Naive thymus-derived CD4-positive, alpha-beta T cell (primary cell): ENCODE results near the gene EPHA10. TPM values are rescaled to one million over a fixed set of nuclear protein-coding genes. Genes with fewer than 3 reads are reported as not detected.

Experiments used
- ATAC-seq: fragments of 150-1000 bp; cut with Tn5 transposase; 2 replicates; pipeline ENCODE4 v1.10.0; 2021; ENCODE audit warnings: mild to moderate bottlenecking, moderate library complexity
- CTCF ChIA-PET: fragments of 350-600 bp; sonication (Branson Sonifier 250); formaldehyde crosslinking; loops from one replicate; lab custom pipeline; 2021; ENCODE audit warnings: antibody characterized with exemption; lab: Charles Lee
- POLR2A ChIA-PET: fragments of 350-600 bp; sonication (Branson Sonifier 250); formaldehyde crosslinking; loops from one replicate; lab custom pipeline; 2021; ENCODE audit warnings: antibody characterized with exemption, inconsistent platforms; lab: Charles Lee
- DNase-seq, 9 donors: peaks; one replicate each; pipeline versions ENCODE4 v3.0.0 to v3.0.0-alpha.2; 2020 to 2022; ENCODE audit warnings: mixed read lengths in 1 of 9
- H3K27ac ChIP-seq: one replicate; pipeline ENCODE4 v1.7.0; 2013; ENCODE audit warnings: mild to moderate bottlenecking, low read depth, low read length, moderate library complexity
- H3K27me3 ChIP-seq, 2 donors: one replicate each; pipeline ENCODE4 v1.7.0; 2013; ENCODE audit warnings: low read length in 2 of 2, mild to moderate bottlenecking in 2 of 2, moderate library complexity in 2 of 2; ENCODE audit not compliant: control insufficient read depth in 2 of 2, insufficient read depth in 2 of 2
- H3K36me3 ChIP-seq, 3 experiments: 1 replicate in 2 of 3; 2 replicates in 1 of 3; pipeline ENCODE4 v1.7.0; 2013; ENCODE audit warnings: low read length in 3 of 3, mild to moderate bottlenecking in 3 of 3, moderate library complexity in 1 of 3; ENCODE audit not compliant: insufficient read depth in 3 of 3, control insufficient read depth in 2 of 3
- H3K4me1 ChIP-seq, 2 donors: one replicate each; pipeline ENCODE4 v1.7.0; 2013; ENCODE audit warnings: low read length in 2 of 2, mild to moderate bottlenecking in 2 of 2, moderate library complexity in 1 of 2; ENCODE audit not compliant: control insufficient read depth in 2 of 2, insufficient read depth in 2 of 2
- H3K4me3 ChIP-seq: 2 replicates; pipeline ENCODE4 v1.7.0; 2013; ENCODE audit warnings: mild to moderate bottlenecking, low read length
- H3K9me3 ChIP-seq, 3 experiments: 1 replicate in 2 of 3; 2 replicates in 1 of 3; pipeline ENCODE4 v1.7.0; 2013; ENCODE audit warnings: low read length in 3 of 3; ENCODE audit not compliant: control insufficient read depth in 2 of 3
- H3K27ac Mint-ChIP-seq, 9 donors: one replicate each; pipeline ENCODE4 v1.8.0; 2020 to 2022; ENCODE audit warnings: mixed read lengths in 9 of 9, mild to moderate bottlenecking in 8 of 9, moderate library complexity in 5 of 9, inconsistent platforms in 2 of 9
- H3K27me3 Mint-ChIP-seq, 5 donors: one replicate each; pipeline ENCODE4 v1.8.0; 2021 to 2022; ENCODE audit warnings: mixed read lengths in 5 of 5, mild to moderate bottlenecking in 1 of 5
- H3K36me3 Mint-ChIP-seq, 5 donors: one replicate each; pipeline ENCODE4 v1.8.0; 2020 to 2022; ENCODE audit warnings: mixed read lengths in 5 of 5, mild to moderate bottlenecking in 3 of 5, inconsistent platforms in 1 of 5
- H3K4me1 Mint-ChIP-seq, 7 donors: one replicate each; pipeline ENCODE4 v1.8.0; 2020 to 2022; ENCODE audit warnings: mixed read lengths in 7 of 7, mild to moderate bottlenecking in 3 of 7, inconsistent platforms in 1 of 7
- H3K4me3 Mint-ChIP-seq, 10 donors: one replicate each; pipeline ENCODE4 v1.8.0; 2020 to 2022; ENCODE audit warnings: mild to moderate bottlenecking in 10 of 10, mixed read lengths in 10 of 10, moderate library complexity in 6 of 10, inconsistent platforms in 2 of 10
- H3K9me3 Mint-ChIP-seq, 11 donors: one replicate each; pipeline ENCODE4 v1.8.0; 2020 to 2022; ENCODE audit warnings: mixed read lengths in 11 of 11, mild to moderate bottlenecking in 4 of 11, inconsistent platforms in 1 of 11, moderate library complexity in 1 of 11
- intact Hi-C, 2 donors: fragments of 100-400 bp; cut with micrococcal nuclease; formaldehyde crosslinking; loops; one replicate each; pipeline ENCODE4 v1.15.1; 2023
- polyA plus RNA-seq, 2 donors: library from polyadenylated mRNA; unstranded; fragments of 300-500 nt; fragmentation: Illumina TruSeq; gene quantifications; one replicate each; pipeline ENCODE4 v1.2.3, GENCODE V29; 2021
- total RNA-seq, 6 experiments: library from RNA in 5 of 6; stranded (reverse) in 5 of 6; gene quantifications; 1 replicate in 5 of 6; 2 replicates in 1 of 6; pipeline ENCODE4 v1.2.3 and lab custom pipeline; 2021 to 2026

Gene EPHA10
- under 1 TPM in 1 of 5 experiments, not detected in 4; 0.19 TPM for total RNA-seq
- not detected for polyA plus RNA-seq
- not detected for total RNA-seq (lab: John Stamatoyannopoulos, UW)

- intact Hi-C loops = loop anchor here in 1 of 2 donors (2.0 kb wide), 1 partner anchor 30 kb away; no protein-coding TSS in a partner anchor
- no peaks in the 10 kb centered on the region for H3K4me1 ChIP-seq
- peak within 1 kb of the TSS in 7 of 10 donors; percentile 30 to 78 (median 48) for H3K4me3 Mint-ChIP-seq
- H3K9me3 Mint-ChIP-seq = peaks cover 0 to 9% (median 2%) of the 10 kb centered on the region in 11 donors
- no peaks in the 10 kb centered on the region for H3K9me3 ChIP-seq
- no peak within 1 kb of the TSS for H3K27ac Mint-ChIP-seq
- H3K27me3 Mint-ChIP-seq = peaks cover 63 to 76% (median 72%) of the 10 kb centered on the region in 5 donors
- ChIA-PET POLR2A (no interaction called here), CTCF (no interaction called here)
- peaks cover 4 to 22% (median 20%) of the 10 kb centered on the region in 7 donors for H3K4me1 Mint-ChIP-seq
- DNase-seq = no peak
- H3K27me3 ChIP-seq = peaks cover 0 to 9% of the 10 kb centered on the region in 2 donors
- H3K4me3 ChIP-seq = no peak within 1 kb of the TSS
- no peak within 1 kb of the TSS for H3K27ac ChIP-seq
- H3K36me3 ChIP-seq = no peaks in the 10 kb centered on the region
- no peak for ATAC-seq
- peaks cover 0 to 13% (median 3%) of the 10 kb centered on the region in 5 donors for H3K36me3 Mint-ChIP-seq
These were observed at the start of gene EPHA10 for GRCh38 chr1:37764888-37765441. Gene EPHA10, minus strand, starts transcription at chr1:37765120. Its CDS starts 54 bp downstream, at chr1:37765066.

- ATAC-seq (no peak), DNase-seq (no peak)
- Histone ChIP-seq H3K27me3 (no peaks in the 10 kb centered on the region), H3K27ac (no peak overlapping the region), H3K36me3 (peaks cover 0 to 35% (median 4%) of the 10 kb centered on the region in 3 experiments), H3K4me3 (no peak overlapping the region), H3K9me3 (no peaks in the 10 kb centered on the region), H3K4me1 (peaks cover 0 to under 1% of the 10 kb centered on the region in 2 donors)
- intact Hi-C loops = no loop called here
- no peak overlapping the region for H3K27ac Mint-ChIP-seq
- no peaks in the 10 kb centered on the region for H3K27me3 Mint-ChIP-seq
- no peaks in the 10 kb centered on the region for H3K9me3 Mint-ChIP-seq
- no peak overlapping the region for H3K4me3 Mint-ChIP-seq
- ChIA-PET CTCF (no interaction called here), POLR2A (interaction anchor here (0.6 kb wide), 1 partner anchor 22 kb away, joined by 3 read pairs; no protein-coding TSS in a partner anchor)
- peaks cover 5 to 22% (median 13%) of the 10 kb centered on the region in 7 donors for H3K4me1 Mint-ChIP-seq
- peaks cover 0 to 20% (median 4%) of the 10 kb centered on the region in 5 donors for H3K36me3 Mint-ChIP-seq
These were observed 49.3 kb upstream of the EPHA10 start for GRCh38 chr1:37814252-37814651.

GRCh38 chr1:37813529-37814145, 48.7 kb upstream of the EPHA10 start:
- CTCF ChIA-PET = no interaction called here
- H3K36me3 Mint-ChIP-seq = peaks cover 0 to 20% (median 4%) of the 10 kb centered on the region in 5 donors
- peaks cover 9 to 29% (median 19%) of the 10 kb centered on the region in 7 donors for H3K4me1 Mint-ChIP-seq
- POLR2A ChIA-PET = interaction anchor here (0.6 kb wide), 1 partner anchor 23 kb away, joined by 3 read pairs; no protein-coding TSS in a partner anchor
- H3K36me3 ChIP-seq = peaks cover 0 to 32% (median 4%) of the 10 kb centered on the region in 3 experiments
- H3K27ac Mint-ChIP-seq = peak overlapping the region in 1 of 9 donors; percentile 31
- no peaks in the 10 kb centered on the region for H3K27me3 ChIP-seq
- no peak overlapping the region for H3K4me3 Mint-ChIP-seq
- DNase-seq (no peak), ATAC-seq (no peak)
- H3K27ac ChIP-seq = no peak overlapping the region
- H3K9me3 Mint-ChIP-seq = no peaks in the 10 kb centered on the region
- H3K4me3 ChIP-seq = no peak overlapping the region
- H3K9me3 ChIP-seq = no peaks in the 10 kb centered on the region
- no peaks in the 10 kb centered on the region for H3K27me3 Mint-ChIP-seq
- intact Hi-C loops = no loop called here
- peaks cover 4 to 6% of the 10 kb centered on the region in 2 donors for H3K4me1 ChIP-seq

GRCh38 chr1:37811027-37811655, 46.2 kb upstream of the EPHA10 start:
- ChIA-PET CTCF (no interaction called here), POLR2A (no interaction called here)
- H3K4me1 Mint-ChIP-seq = peaks cover 20 to 39% (median 25%) of the 10 kb centered on the region in 7 donors
- peak overlapping the region in 5 of 10 donors; percentile 17 to 70 (median 25) for H3K4me3 Mint-ChIP-seq
- intact Hi-C loops = loop anchor here (1.0 kb wide), 2 partner anchors 49 to 178 kb away; no protein-coding TSS in a partner anchor
- H3K9me3 ChIP-seq = no peaks in the 10 kb centered on the region
- ATAC-seq = peak; percentile 62
- H3K36me3 ChIP-seq = peaks cover 0 to 30% (median 4%) of the 10 kb centered on the region in 3 experiments
- H3K9me3 Mint-ChIP-seq = no peaks in the 10 kb centered on the region
- DNase-seq = peak; percentile 25 to 68 (median 52)
- peak overlapping the region in 5 of 9 donors; percentile 29 to 72 (median 36) for H3K27ac Mint-ChIP-seq
- no peak overlapping the region for H3K4me3 ChIP-seq
- H3K27me3 Mint-ChIP-seq = no peaks in the 10 kb centered on the region
- peaks cover 15 to 16% of the 10 kb centered on the region in 2 donors for H3K4me1 ChIP-seq
- no peaks in the 10 kb centered on the region for H3K27me3 ChIP-seq
- no peak overlapping the region for H3K27ac ChIP-seq
- H3K36me3 Mint-ChIP-seq = peaks cover 0 to 15% (median 10%) of the 10 kb centered on the region in 5 donors

- no peak for ATAC-seq
- H3K36me3 Mint-ChIP-seq = peaks cover 0 to 13% (median 4%) of the 10 kb centered on the region in 5 donors
These were observed 45.0 kb upstream of the EPHA10 start for GRCh38 chr1:37809942-37810341.

More at GRCh38 chr1:37809942-37810341, 45.0 kb upstream of the EPHA10 start:
- POLR2A ChIA-PET = no interaction called here
- intact Hi-C loops = loop anchor here (2.0 to 5.0 kb wide), 5 partner anchors 15 to 255 kb away; partner anchors contain the start of genes GNL2 (in 1 of the 2) and SNIP1 (in 1 of the 2)
- H3K9me3 Mint-ChIP-seq = no peaks in the 10 kb centered on the region
- CTCF ChIA-PET = no interaction called here
- Histone ChIP-seq H3K27ac (no peak overlapping the region), H3K4me3 (no peak overlapping the region), H3K4me1 (peaks cover 15 to 20% of the 10 kb centered on the region in 2 donors), H3K27me3 (no peaks in the 10 kb centered on the region), H3K9me3 (no peaks in the 10 kb centered on the region), H3K36me3 (peaks cover 7 to 30% (median 11%) of the 10 kb centered on the region in 3 experiments)
- peaks cover 21 to 50% (median 29%) of the 10 kb centered on the region in 7 donors for H3K4me1 Mint-ChIP-seq
- no peak for DNase-seq
- peak overlapping the region in 3 of 10 donors; percentile 19 to 38 (median 32) for H3K4me3 Mint-ChIP-seq
- no peaks in the 10 kb centered on the region for H3K27me3 Mint-ChIP-seq
- peak overlapping the region in 2 of 9 donors; percentile 47 to 72 for H3K27ac Mint-ChIP-seq
